ENCODE results near the gene PCMTD2.
"Not testable (repeated sequence)": the region's sequence is repeated elsewhere in the genome, so short reads cannot be mapped to it uniquely, and the experiment has no call there.

PCMTD2 gene

DNA sequence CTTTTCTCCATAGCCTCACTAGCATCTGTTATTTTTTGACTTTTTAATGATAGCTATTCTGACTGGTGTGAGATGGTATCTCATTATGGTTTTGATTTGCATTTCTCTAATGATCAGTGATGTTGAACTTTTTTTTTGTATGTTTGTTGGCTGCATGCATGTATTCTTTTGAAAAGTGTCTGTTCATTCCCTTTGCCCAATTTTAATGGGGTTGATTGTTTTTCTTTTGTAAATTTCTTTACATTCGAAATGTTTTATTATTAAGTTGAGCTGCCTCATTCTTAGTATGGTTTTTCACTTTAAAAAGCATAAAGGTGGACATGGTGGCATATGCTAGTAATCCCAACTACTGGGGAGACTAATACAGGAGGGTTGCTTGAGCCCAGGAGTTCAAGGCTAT is 58.2 kb downstream of the PCMTD2 start:
- DNase-seq = not testable (repeated sequence)

DNA sequence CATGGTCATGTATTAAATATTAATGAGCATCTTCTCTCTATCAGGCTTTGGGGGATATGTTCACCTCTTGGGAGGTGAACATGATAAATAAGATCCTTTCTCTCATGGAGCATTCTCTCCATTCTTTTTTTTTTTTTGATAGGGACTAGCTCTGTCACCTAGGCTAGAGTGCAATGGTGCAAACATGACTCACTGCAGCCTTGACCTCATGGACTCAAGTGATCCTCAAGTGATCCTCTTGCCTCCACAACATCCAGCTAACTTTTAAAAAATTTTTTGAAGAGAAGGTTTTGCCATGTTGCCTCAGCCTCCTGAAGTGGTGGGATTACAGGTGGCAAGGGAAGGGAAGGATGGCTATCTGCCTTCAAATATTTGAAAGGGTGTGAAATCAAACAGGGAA is 59.8 kb downstream of the PCMTD2 start:
- DNase-seq = not testable (repeated sequence)

DNA sequence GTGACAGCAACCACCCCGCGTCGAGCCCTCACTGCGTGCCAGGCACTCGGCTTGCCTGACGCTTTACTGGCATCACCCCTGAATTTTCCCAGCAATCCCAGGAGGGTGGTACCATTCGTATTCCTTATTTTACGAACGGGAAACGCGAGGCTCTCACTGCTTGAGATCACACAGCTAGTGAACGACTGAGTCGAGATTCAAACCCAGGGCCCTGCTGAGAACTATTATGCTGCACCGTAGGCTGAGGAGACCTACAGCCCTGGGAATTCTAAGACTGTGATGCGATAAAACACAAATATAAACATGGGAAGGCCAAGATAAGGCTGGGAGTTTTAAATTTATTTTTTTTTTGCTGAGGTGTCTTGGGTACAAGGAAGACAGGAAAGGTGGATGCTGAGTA is 60.3 kb downstream of the PCMTD2 start:
- DNase-seq = not testable (repeated sequence)

DNA sequence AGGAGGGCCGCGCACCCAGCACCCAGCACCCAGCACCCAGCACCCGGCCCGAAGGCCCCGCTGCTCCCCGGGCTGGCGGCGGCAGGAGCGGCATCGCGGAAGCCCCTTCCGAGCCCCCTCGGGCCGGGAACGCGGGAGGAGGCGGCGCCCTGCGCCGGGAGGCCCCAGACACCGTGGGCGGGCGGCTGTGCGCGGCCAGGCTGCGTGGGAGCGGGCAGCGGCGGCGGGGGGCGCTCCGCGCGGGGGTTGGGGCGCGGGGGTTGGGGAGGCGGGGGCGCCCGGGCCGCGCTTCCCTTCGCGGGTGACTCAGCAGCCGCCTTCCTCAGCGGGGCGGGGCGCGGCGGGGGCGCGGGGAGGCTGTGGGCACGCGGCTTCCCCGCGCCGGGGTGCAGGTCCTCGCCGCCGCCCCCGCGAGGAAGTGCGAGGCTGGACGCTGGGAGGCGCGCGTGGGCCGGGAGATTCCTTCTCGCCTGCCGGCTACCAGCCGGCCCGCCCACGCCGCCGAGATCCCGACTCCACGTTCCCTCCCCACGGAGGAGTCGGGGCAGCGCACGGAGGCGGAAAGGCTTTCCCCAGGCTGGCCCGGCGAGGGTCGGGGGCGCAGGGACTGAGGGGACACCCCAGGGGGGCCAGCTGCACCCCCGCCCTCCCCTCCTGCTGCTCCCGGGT is 61.0 kb downstream of the PCMTD2 start:
- not testable (repeated sequence) for DNase-seq

DNA sequence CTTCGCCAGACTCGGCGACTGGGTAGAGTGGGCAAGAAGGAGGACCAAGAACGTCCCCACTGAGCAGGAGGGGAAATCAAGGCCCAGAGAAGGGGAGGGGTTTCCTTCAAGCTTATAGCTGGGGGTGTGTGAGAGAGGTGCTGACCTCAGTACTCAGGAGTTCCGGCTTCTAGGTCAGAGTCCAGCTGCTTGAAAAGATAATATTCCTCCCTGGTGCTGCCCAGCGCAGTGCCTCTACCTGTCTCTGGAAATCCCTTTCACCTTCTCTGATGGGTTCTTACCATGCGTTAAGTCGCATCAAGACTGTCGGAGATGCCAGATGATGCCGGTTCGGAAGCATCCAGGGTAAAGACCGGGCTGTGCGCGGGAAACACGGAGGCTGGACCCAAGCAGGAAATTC is 61.8 kb downstream of the PCMTD2 start:
- DNase-seq = not testable (repeated sequence)

DNA sequence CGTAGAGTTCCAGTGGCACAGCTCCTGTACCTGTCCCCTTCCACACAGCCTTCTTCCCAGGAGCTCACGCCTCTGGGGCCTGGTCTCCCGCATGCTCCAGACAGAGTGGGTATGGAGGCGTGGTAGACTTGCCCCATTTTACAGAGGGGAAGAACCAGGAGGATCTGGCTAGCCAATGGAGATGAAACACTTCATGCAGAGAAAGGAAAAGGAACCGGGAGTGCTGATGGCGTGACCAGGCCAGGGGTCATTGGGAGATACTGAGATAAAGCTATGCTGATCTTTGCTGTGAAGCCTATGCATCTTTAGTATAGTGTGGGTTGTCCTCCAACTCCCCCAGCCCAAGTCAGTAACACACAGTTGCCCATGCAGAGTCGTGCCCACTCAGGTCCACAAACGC is 62.5 kb downstream of the PCMTD2 start:
- not testable (repeated sequence) for DNase-seq

DNA sequence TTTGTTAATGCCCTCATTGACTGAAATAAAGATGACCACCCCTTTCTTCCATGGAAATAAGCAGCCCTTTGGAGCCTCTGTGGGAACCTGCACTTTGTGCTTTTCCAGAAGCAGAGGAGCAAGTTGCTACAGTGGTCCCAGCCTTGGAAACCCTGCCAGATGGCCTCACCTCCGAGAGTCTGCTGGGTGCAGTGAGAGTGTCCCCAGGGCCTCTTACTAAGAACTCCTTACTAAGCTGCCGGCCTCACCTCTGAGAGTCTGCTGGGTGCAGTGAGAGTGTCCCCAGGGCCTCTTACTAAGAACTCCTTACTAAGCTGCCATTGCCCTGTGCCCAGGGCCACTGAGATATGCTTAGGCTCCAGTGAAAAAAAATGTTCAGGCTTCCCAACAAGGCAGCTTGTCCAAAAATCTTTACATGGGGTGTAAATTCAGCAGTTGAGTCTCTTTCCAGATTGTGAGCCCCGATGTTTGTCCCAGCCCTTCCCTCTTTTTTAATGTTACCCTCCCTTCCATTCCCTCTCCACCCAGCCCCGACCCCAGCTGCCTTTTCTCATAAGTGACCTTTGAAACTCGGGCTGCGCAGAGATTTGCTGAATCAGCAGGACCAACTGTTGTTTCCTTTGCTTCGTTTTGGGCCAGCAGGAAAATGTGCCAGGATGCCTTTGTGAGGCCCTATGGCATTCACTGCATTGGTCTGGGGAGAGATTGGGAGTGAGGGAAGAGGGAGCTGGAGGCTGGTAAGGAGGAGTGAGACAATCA is 66.7 kb downstream of the PCMTD2 start:
- DNase-seq = not testable (repeated sequence)
